Measurements from ENCODE around the gene THRB.
A peak's percentile ranks its signal among the peaks of the same experiment; 100 is the strongest.

The THRB gene

DNA sequence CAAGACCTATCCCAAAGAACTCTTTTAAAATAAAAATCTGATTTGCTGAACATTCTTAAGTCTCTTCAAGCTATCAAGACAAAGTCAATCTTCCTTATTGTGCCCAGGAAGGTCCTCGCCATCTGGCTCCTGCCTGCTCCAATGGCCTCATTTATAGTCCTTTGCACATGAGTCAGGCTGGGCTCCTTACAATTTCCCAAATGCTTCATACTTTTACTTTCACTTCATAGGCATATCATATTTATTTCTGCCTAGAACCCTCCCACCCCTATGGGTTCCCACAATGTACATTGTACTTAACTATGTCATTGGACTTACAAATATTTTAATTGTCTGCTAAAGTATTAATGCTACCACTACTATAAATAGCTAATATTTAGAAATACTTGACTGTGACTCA lies 9.1 kb downstream of the THRB start:
- no peak for DNase-seq

DNA sequence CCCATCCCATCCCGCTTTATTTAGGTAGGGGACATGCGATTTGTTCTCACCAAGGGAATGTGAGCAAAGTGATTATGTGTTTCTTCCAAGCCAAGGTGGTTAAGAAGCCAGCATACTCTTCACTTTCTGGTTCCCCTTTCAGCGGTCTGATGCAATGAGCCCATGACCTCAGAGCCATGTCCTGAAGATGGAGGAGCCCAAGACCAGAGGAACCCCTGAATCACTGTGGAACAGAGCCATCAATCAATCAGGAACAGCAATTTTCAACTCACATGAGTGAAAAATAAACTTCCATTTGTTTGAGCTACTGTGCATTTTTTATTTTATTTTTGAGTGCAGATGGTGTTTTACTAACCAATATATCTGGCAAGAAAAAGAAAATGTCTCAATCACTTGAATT lies 10.8 kb downstream of the THRB start:
- DNase-seq = no peak

DNA sequence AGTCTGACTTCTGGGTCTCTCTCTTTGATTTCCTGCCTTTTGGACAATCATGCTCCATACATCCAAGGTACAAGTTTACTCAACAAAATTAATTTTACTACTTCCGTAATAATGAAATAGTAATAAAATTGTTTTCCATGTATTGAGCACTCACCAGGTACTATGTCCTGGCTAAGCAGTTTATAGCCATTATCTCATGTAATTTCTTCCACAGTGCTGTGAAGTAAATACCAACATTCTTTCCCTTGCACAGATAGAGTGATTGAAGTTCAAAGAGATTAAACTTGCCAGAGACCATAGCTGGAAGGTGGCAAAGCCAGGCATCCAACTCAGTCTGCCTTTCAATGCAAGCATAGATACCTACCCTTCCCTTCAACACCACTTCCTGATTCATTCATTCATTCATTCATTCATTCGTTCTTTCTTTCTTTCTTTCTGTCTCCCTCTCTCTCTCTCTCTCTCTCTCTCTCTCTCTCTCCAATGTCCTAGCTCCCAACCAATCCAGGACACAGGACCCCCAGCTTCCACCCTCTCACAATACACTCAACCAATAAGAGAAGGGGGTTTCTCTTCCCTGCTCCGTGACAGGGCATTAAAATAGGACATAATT lies 12.4 kb downstream of the THRB start:
- no peak for DNase-seq

DNA sequence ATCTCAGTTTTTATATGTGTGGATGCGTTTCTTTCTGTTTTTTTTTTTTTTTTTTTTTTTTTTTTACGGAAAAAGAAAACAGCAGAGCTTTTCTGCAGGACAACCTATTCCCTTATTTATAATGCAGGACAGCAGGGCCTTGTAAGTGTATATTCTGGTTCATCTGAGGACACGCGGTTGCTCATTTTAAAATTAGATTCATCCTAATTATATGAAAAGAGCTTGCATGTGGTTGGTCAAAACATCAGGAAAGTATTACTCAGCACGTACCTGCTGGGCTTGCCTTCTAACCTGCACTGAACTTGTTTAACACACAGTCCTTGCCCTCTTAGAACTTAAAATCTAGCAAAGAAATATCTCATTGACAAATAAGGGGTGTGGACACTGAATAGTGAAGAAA lies 13.5 kb downstream of the THRB start:
- no peak for DNase-seq

DNA sequence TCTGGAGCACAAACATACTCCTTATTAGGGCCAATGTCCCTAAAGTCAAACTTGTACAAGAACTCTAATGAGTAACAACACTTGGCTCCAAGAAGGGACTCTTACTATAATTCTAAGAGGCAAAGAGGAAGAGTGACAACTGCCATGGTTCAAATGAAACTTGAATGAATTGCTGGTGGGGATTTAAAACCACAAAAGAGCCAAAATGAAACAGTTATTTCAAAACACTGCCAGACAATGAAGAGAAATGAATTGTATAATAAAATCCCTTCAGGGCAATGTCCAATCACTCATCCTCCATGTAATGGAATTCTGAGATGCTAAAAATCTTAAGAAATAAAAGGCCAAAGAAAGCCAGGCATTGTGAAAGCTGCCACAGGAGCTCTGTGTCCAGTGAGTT lies 14.2 kb downstream of the THRB start:
- DNase-seq = no peak

DNA sequence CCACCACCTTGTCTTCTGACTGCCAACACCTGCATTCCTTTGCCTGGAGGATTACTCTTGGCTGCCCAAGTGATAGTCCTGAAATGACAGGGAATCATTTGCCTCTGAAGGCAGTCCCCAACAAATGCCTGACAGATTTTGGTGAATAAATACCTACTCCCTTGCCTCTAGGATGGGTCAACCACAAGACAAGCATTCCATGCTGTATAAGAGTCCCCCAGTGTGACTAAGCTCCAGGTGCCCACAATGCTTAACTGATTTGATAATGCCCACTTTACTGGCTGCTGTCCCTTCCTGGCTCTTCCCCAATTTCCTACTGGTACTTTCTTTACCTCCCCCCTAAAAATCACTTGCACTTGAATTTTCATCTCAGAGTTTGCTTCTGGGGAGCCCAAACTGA lies 14.8 kb downstream of the THRB start:
- no peak for DNase-seq

DNA sequence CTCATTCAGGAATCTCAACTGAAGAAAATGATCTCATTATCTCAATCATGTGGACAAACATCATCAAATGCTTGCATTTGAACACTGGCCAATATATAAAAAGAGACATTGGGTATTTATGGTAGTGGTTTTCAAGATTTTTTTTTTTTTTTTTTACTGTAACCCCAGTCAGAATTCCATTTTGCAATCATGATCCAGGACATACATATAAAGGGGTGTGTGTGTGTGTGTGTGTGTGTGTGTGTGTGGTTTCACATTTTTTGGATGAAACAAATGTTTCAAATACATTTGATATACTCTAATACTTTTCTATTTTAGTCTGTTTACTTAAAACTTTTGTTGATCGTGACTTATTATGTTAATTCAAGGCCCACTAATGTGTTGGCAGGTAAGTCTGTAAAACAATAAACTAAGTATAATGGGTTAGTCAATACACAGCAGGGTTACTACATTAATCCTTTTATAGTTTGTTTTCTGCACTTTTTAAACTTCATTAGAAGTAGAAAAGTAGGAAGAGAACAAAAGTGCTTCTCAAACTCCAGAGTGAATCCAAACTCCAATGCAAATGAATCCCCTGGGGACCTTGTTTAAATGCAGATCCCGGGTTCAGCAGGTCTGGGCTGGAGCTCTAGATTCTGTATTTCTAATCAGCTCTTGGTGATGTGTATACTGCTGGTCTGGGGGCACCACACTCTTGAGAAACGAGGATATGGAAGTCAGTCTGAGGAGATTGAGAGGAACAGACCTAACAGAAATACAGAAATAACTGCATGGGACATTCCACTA lies 17.6 kb downstream of the THRB start:
- no peak for DNase-seq

DNA sequence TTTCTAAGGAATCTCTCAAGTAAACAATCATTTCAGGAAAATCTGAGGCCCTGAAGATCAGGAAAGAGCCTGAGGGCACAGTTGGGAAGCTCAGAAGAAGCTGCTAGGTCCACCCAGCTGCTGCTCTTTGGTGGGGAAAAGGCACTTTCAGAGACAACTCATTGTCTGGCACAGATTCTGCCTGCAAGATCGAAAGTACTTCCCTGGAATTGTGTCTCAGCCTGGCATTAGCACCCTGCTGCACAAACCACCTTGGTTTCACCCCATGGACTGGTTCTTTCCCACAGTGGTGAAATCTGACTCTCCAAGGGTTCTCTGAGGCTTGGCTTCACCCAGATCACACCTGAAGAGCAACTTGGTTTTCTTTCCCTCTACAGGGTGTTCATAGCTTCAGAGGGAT lies 18.7 kb downstream of the THRB start:
- peak; percentile 68 for DNase-seq

DNA sequence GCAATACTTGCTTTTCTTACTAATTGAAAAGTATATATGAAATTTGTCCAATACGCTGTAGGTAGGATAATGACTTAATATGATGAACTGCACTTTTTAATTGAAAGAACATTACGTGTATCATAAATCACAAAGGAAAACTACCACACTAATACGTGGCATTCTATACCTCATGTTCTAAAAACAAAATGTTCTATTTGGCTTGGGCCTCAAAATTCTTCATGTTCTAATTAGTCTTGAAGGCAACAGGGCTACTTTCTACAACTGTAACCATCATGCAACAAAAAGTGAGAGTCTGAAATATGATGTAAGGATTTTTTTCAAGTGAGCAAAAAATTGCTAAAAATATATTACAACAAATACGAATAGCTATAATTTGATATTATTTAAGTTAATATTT lies 19.8 kb downstream of the THRB start:
- no peak for DNase-seq

DNA sequence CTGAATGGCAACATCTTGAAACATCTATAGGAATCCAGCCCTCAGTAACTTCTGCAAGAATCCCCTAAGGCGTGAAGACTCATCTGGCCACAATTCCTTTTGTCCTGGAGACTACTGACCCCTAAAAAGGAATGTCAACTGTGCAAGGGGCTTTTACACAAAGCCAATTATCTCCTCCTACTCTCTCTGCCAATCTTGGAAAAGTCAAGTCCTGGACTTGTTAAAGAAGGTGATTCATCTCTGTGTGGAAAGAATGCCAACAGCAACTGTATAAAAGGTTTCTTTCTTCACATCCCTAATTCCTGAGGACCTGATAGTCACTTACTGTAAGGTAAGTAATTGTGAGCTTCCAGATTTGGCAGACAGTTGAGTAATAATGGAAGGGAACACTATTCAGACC lies 22.3 kb downstream of the THRB start:
- peak; percentile 90 for DNase-seq

DNA sequence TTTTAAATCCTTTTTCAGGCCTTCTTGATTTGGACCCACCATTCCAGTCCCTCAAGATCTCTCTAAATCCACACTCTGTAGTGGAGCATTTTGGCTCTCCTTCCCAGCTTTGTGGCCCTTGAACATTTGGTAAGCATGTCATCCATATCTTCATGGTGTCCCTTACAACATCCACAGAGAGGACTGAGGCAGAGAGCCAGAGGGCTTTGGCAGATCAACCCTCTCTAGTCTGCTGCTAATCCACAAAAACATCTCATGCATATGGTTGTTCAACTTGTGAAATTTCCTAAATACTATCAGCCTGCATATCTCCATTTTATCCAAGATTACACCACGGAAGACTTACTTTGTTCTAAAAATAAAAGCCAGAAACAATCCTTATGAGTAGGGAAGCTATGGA lies 23.2 kb downstream of the THRB start:
- DNase-seq = no peak

DNA sequence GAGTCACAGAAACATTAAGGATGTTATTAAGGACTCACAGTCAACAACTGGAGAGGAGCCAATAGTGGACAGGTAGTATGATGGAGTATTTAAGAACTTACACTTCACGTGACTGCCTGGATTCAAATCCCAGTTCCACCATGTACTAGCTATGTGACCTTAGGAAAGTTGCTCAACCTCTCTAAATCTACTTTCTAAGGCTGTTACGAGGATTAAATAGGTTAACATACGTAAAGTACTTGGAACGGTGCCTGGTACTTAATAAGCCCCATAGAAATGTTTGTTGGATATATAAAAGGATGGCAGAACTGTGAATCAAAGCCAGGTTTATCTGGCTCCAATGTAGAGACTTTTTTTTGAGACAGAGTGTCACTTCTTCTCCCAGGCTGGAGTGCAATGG lies 24.4 kb downstream of the THRB start:
- DNase-seq = no peak

DNA sequence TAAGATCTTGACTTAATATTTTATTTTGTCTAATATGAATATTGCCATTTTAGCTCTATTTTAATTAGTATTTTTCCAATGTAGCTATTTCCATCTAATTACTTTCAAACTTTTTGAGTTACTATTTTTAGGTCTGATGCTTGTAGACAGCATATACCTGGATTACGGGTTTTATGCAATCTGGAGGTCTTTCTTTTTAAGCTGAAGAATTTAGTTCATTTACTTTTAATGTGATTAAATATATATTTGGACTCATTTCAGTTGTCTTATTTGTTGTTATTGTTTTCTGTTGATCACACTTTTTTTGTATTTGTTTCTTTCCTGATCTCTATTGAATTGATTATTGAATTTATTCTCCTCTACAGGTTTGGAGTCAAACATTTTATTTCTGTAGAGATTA lies 30.3 kb downstream of the THRB start:
- DNase-seq = no peak

DNA sequence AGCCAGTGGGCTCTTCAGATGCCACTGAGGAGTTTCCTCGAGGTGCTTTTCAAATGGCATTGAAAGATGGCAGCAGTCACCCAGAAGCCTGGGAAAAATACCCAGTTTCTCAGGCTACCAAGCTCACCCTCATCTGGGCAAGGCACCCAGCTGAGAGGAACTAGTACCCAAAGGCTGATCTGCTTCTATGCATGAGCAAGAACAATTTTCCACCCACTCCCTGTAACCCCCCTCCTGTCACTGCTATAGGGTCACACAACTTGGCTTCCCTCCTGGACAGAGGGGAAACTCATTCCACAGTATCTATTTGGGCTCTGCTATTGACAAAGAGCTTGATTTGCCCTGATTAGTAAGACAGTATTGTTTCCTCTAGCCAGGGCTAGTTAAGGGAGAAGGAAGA lies 31.9 kb downstream of the THRB start:
- DNase-seq = no peak

DNA sequence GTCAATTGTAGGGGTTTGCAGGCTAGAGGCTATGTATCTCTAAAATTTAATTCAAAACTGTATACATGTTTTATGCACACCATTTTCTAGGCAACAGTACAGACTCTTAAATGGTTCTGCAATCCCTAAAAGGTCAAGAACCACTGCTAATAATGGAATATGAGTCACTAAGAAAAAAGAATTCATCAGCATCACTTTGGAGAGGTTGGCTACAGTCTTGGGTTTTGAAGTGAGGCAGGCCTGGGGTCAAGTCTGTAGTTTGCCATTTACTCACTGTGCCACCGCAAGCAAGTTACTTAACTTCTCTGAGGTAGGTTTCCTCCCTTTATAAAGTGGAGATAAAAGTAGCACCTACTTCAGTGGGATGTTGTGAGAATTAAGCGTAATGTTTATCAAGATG lies 33.7 kb downstream of the THRB start:
- DNase-seq = no peak

DNA sequence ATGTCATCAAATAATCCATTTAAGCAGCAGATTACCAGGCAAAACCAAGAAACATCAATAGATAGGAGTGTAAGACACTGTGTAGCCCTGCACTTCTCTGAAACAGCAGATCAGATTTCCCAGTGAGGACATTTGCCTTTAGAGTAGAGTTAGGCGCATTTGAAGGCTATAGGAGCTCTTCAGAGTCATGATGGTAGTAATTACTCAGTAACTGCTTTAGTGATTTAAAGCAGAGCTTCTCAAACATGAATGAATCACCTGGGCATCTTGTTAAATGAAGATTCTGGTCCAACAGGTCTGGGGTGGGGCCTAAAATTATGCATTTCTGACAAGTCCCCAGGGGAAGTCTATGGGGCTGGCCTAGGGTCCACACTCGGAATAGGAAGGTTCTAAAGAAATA lies 36.9 kb downstream of the THRB start:
- DNase-seq = peak; percentile 81

DNA sequence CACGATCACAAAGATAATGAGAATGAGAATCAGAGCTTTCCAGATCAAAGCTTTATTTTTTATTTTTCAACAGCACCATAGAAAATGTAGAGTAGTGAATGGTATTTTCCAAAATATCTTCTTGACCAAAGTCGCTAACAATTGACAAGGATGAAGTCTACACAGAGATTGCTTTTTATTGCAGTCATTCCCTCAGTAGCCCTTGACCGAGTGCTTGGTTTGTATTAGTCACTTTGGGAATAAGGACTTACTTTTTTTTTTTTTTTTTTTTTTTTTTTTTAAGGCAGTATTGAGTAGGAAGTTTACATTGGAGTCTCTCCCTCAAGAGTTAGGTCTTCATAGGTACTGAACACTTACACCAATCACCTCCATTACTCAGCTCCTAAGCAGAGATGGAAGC lies 39.8 kb downstream of the THRB start:
- no peak for DNase-seq

DNA sequence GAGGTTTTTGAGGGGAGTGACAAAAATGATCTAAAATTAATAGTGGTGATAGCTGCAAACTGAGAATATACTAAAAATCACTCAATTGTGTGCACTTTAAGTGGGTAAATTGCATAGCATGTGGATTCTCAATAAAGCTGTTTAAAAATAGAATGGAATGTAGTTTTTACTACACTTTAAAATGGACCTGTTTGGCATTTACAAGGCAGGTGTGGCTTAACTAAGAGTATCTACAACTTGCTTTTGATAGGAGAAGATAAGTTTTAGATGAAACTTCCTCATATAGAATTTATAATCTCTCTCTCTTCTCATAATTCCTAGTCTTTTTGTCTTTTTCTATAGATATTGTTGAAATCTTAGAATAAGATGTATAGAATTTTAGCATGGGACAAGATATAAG lies 40.3 kb downstream of the THRB start:
- DNase-seq = no peak

DNA sequence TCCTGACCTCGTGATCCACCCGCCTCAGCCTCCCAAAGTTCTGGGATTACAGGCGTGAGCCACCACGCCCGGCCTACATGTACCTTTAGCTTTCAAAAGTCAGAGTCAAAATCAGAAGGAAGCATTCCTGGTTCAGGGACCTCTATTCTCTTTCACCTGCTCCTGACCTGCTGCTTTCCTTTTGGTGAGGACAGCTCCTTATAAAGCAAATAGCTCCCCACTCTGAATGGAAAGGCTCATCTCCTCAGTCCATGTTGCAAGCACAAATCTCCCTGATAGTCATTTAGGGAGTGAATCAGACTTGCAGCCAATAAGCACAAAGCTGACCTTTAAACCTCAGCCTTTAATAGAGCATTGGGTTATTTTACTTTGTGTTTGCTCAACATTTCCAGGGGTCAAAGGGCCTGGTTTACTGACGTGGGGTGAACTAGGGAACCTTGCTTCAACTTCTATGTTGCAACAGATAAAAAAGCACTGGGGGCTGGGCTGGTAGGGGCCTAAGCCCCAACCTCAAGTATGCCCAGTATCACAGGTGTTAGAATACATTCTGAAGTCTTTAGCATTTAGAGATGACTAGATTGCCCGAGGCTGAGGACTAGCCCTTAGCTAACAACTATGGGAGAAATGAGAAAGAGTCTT lies 43.1 kb downstream of the THRB start:
- DNase-seq = no peak

DNA sequence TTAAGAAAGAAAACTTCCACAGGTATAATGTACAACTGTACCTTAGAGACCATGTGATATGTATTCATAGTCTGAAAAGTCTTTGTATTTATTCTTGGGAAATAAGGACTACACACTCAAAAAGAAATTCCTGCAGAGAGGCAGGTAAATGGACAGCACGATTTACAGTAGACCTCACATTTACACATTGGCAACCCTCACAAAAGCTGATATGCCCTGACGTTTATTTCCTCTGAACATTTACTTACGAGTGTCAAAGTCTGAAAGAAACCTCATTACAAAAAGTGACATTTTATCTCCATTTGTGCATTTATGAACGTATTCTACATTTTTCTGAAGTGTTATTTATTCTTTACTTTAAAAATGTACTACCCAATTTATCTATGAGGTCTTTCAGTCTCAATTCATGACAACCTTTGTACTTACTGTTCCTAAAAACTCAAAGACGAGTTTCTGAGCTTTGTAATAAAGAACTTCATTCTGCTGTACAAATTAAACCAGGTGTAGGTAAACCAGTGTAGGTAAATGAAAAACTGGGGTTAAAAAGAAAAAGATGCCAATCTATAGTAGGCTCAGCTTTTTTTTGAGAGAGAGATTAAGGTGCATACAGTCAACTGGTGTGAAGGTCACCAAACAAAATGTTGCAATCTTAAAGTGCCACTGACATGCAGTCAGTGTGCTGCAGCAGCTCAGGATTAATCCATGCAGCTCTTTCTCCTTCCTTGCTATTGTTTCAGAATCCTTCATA lies 44.3 kb downstream of the THRB start:
- DNase-seq = no peak

DNA sequence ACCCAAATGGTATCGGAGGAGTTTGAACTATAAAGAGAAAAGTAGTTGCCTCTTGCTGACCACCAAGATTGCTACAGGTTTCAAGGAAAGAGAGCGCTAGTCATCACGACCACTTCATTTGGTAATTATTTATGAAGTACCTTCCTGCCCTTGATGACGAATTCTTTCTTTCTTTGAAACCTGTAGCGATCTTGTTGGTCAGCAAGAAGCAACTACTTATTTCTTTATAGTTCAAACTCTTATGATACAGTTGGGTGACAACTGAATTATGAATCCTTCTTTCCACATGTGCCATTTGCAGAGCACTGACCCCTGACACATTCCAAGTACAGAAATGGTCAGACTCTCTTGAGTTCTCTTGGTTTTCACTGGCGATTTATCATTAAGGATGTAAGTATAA lies 46.8 kb downstream of the THRB start:
- DNase-seq = no peak

DNA sequence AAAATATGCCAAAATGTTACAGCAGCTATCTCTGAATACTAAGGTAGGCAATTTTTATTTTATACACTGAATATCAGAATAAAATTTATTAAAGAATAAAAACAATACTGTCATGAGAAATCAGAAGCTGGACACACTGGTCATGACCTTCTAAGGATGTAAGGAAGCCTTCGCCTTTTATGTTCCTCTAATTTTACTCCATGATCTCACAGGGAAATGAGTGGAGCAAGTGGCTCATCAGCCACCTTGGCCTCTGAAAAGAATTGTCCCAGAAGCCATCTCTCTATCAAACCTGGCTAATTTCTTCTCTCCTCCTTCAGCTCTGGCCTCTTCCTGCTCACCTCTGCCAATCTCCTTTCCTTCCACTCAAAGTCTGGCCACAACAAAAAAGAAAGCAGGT lies 48.6 kb downstream of the THRB start:
- no peak for DNase-seq

DNA sequence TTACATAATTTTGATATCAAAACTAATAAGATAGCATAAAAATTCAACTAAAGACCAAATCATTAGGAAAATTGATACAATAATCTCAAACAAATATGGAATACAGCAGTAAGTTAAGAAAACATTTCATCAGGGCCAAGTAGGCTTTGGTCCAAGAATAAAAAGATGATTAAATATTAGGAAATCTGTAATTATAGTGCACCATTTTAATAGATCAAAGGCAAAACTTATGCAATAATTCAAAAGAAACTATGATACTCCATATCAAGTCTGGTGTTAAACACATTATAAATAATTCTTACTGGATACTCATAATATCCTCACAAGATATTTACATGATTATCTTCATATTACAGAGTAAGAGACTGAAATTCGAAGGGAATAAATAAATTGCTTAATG lies 51.2 kb downstream of the THRB start:
- DNase-seq = no peak

Data from islet precursor cell (in vitro differentiated cells).